Measurements from ENCODE around the gene LRRC4C. TPM values are rescaled to one million over a fixed set of nuclear protein-coding genes. Genes with fewer than 3 reads are reported as not detected.

The LRRC4C gene
- polyA plus RNA-seq, 1 of the 3 experiments (the other 2 are of a cell fraction), result 0.16 TPM

- TF ChIP-seq MAX (IDR thresholded peaks at IDR 0.05; ENCODE audit: low read depth), result no peak
- TF ChIP-seq FOXM1 (IDR thresholded peaks at IDR 0.05; ENCODE audit: low read depth), result no peak
- no peak for TF ChIP-seq MEF2A (IDR thresholded peaks at IDR 0.05; ENCODE audit: borderline replicate concordance, low read depth)
- no peak for TF ChIP-seq CHD2 (IDR thresholded peaks at IDR 0.05; ENCODE audit: low read length, partially characterized antibody)
- TF ChIP-seq RAD21 (IDR thresholded peaks at IDR 0.05; ENCODE audit: low read length), result peak; percentile 73
- no peak for TF ChIP-seq POLR2AphosphoS5 (IDR thresholded peaks at IDR 0.05; ENCODE audit: low read depth, low read length)
- no peak for TF ChIP-seq JUND (IDR thresholded peaks at IDR 0.05)
- peak; percentile 53 for TF ChIP-seq CTCF (IDR thresholded peaks at IDR 0.05)
- no peak for TF ChIP-seq RCOR1 (IDR thresholded peaks at IDR 0.05; ENCODE audit: low read length)
- no peak for TF ChIP-seq ZBTB33 (IDR thresholded peaks at IDR 0.05; ENCODE audit: borderline replicate concordance, low read depth)
- no peak for TF ChIP-seq FOXJ3 (CRISPR knock-in tag; IDR thresholded peaks at IDR 0.05)
- TF ChIP-seq SMC3 (IDR thresholded peaks at IDR 0.05; ENCODE audit: low read depth, low read length), result peak; percentile 45
- no peak for TF ChIP-seq YY1 (IDR thresholded peaks at IDR 0.05; ENCODE audit: low read depth)
- H3K4me2 ChIP-seq, result no peak overlapping the region
- no peak overlapping the region for H3K9ac ChIP-seq
- peaks cover 0 to 26% of the 10 kb centered on the region in 2 experiments; a peak in 1 of 4 replicates for H3K4me1 ChIP-seq (ENCODE audit: control insufficient read depth in 1 of 2, insufficient read depth in 2 of 2, low read depth in 1 of 2, low read length in 1 of 2)
- no peaks in the 10 kb centered on the region for H3K79me2 ChIP-seq (ENCODE audit: insufficient read depth)
- H3K9me2 ChIP-seq, result no peaks in the 10 kb centered on the region
- peak; percentile 12 for DNase-seq
- peaks cover 7% of the 10 kb centered on the region for H3F3A ChIP-seq (replicated peaks; ENCODE audit: insufficient read depth)
- no peaks in the 10 kb centered on the region for H3K36me3 ChIP-seq (replicated peaks in 1 of 2; ENCODE audit: control insufficient read depth in 1 of 2, insufficient read depth in 2 of 2, low read length in 1 of 2)
- H3K27me3 ChIP-seq (ENCODE audit: insufficient read depth), result no peaks in the 10 kb centered on the region; the same call in 1 of the 2 replicates
- H3K9me3 ChIP-seq, result no peaks in the 10 kb centered on the region; the same call in 1 of the 2 replicates
- CTCF ChIA-PET, result interaction anchor here (1.1 to 12.3 kb wide), 8 partner anchors 10 to 182 kb away, joined by 3 to 107 read pairs (median 4); no protein-coding TSS in a partner anchor
- 4% methylated on average over 1 of the region's 1 CpG for WGBS (ENCODE audit: low lambda C conversion rate)
- H3K27ac ChIP-seq (ENCODE audit: low read depth in 2 of 2, low read length in 1 of 2), result no peak overlapping the region
- H2AFZ ChIP-seq (ENCODE audit: low read depth), result no peak overlapping the region
- no peak overlapping the region; a peak in 1 of 4 replicates for H3K4me3 ChIP-seq (ENCODE audit: low read depth in 2 of 2, low read length in 1 of 2)
- POLR2A ChIA-PET, result no interaction called here
- no peaks in the 10 kb centered on the region for H4K20me1 ChIP-seq (ENCODE audit: insufficient read depth)
Measured at GRCh38 chr11:40129266-40129665, 1330.2 kb downstream of the LRRC4C start.

GRCh38 chr11:40125054-40125453, 1334.4 kb downstream of the LRRC4C start:
- H3K4me1 ChIP-seq (ENCODE audit: control insufficient read depth in 1 of 2, insufficient read depth in 2 of 2, low read depth in 1 of 2, low read length in 1 of 2), result peaks cover 0 to 11% of the 10 kb centered on the region in 2 experiments; a peak in 1 of 4 replicates
- no peaks in the 10 kb centered on the region for H3K36me3 ChIP-seq (replicated peaks in 1 of 2; ENCODE audit: control insufficient read depth in 1 of 2, insufficient read depth in 2 of 2, low read length in 1 of 2)
- DNase-seq, result no peak
- H3K4me2 ChIP-seq, result no peak overlapping the region
- H3K9me2 ChIP-seq, result no peaks in the 10 kb centered on the region
- no peaks in the 10 kb centered on the region for H3K79me2 ChIP-seq (ENCODE audit: insufficient read depth)
- H4K20me1 ChIP-seq (ENCODE audit: insufficient read depth), result no peaks in the 10 kb centered on the region
- H3K27me3 ChIP-seq (ENCODE audit: insufficient read depth), result no peaks in the 10 kb centered on the region; the same call in 1 of the 2 replicates
- 13% methylated on average over 1 of the region's 1 CpG for WGBS (ENCODE audit: low lambda C conversion rate)
- POLR2A ChIA-PET, result no interaction called here
- no peak overlapping the region; a peak in 1 of 4 replicates for H3K4me3 ChIP-seq (ENCODE audit: low read depth in 2 of 2, low read length in 1 of 2)
- no peak overlapping the region for H2AFZ ChIP-seq (ENCODE audit: low read depth)
- no peaks in the 10 kb centered on the region for H3F3A ChIP-seq (replicated peaks; ENCODE audit: insufficient read depth)
- TF ChIP-seq ZBTB33 (IDR thresholded peaks at IDR 0.05; ENCODE audit: borderline replicate concordance, low read depth) (no peak), TEAD4 (IDR thresholded peaks at IDR 0.05; ENCODE audit: borderline replicate concordance, insufficient read depth) (no peak), FOXM1 (IDR thresholded peaks at IDR 0.05; ENCODE audit: low read depth) (no peak), YY1 (IDR thresholded peaks at IDR 0.05; ENCODE audit: low read depth) (no peak), NFIC (IDR thresholded peaks at IDR 0.05; ENCODE audit: borderline replicate concordance) (no peak), PBX3 (IDR thresholded peaks at IDR 0.05) (no peak), JUND (IDR thresholded peaks at IDR 0.05) (no peak), SIN3A (IDR thresholded peaks at IDR 0.05; ENCODE audit: borderline replicate concordance, low read depth, low read length) (no peak), CTCF (IDR thresholded peaks at IDR 0.05) (peak; percentile 47), RAD21 (IDR thresholded peaks at IDR 0.05; ENCODE audit: low read length) (peak; percentile 25; the same call in 1 of the 2 replicates)
- no peak overlapping the region for H3K9ac ChIP-seq
- CTCF ChIA-PET, result interaction anchor here (0.8 to 2.3 kb wide), 4 partner anchors 27 to 175 kb away, joined by 3 to 10 read pairs (median 4); no protein-coding TSS in a partner anchor
- H3K9me3 ChIP-seq, result no peaks in the 10 kb centered on the region; the same call in 1 of the 2 replicates
- H3K27ac ChIP-seq (ENCODE audit: low read depth in 2 of 2, low read length in 1 of 2), result no peak overlapping the region

Measured in SK-N-SH (cell line).